RWPE2 (cell line): ENCODE measurements around the gene GATA5.

Experiments
- ATAC-seq: fragments of 200-7000 bp; cut with Tn5 transposase; 3 replicates; pipeline ENCODE4 v1.9.1; 2021; ENCODE audit warnings: low read depth
- DNase-seq: peaks from one replicate; pipeline ENCODE4 v3.0.0-alpha.2; 2020; ENCODE audit warnings: low spot score
- H3K27ac ChIP-seq: fragments of 450-650 bp; 2 replicates; pipeline ENCODE4 v1.5.1; 2017; ENCODE audit warnings: mild to moderate bottlenecking; ENCODE audit not compliant: poor library complexity, severe bottlenecking
- H3K27me3 ChIP-seq: fragments of 250-450 bp; sonication (Bioruptor Pico); 2 replicates; pipeline ENCODE4 v1.5.1; 2021; ENCODE audit warnings: mild to moderate bottlenecking, moderate library complexity; ENCODE audit not compliant: insufficient read depth, poor library complexity, severe bottlenecking
- H3K36me3 ChIP-seq: fragments of 250-450 bp; sonication (Bioruptor Pico); 2 replicates; pipeline ENCODE4 v1.5.1; 2020; ENCODE audit warnings: low read depth, mild to moderate bottlenecking, moderate library complexity
- H3K4me1 ChIP-seq: fragments of 250-450 bp; sonication (Bioruptor Pico); 2 replicates; pipeline ENCODE4 v1.5.1; 2021; ENCODE audit warnings: mild to moderate bottlenecking, moderate library complexity; ENCODE audit not compliant: insufficient read depth, poor library complexity, severe bottlenecking
- H3K4me3 ChIP-seq: fragments of 250-450 bp; sonication (Bioruptor Pico); 2 replicates; pipeline ENCODE4 v1.5.1; 2021; ENCODE audit warnings: mild to moderate bottlenecking, moderate library complexity; ENCODE audit not compliant: severe bottlenecking
- H3K9me3 ChIP-seq: fragments of 250-450 bp; sonication (Bioruptor Pico); 2 replicates; pipeline ENCODE4 v1.5.1; 2021; ENCODE audit warnings: mild to moderate bottlenecking, moderate library complexity; ENCODE audit not compliant: severe bottlenecking
- TF ChIP-seq, protein P1 (sequence below): fragments of 450-650 bp; IDR thresholded peaks from one replicate; pipeline ENCODE4 v1.5.1; 2017; ENCODE audit warnings: mild to moderate bottlenecking, moderate library complexity; ENCODE audit not compliant: poor library complexity, severe bottlenecking

The GATA5 gene

DNA sequence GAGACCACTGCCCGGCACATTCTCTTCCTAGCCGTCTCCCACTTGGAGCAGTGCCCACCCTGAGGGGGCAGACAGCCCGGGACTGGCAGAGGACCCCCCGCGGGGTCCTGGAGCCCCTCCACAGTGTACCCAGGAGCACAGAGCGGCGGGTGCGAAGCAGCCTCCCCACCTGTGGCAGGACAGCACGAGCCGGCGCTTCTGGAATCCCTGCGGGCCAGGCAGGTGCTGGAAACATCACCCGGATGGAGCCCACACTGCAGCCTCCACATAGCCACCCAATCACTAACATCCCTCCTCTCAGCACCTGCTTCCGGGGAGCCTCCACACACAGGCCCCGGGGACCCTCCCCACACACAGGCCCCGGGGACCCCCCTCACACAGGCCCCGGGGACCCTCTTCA lies 18.7 kb downstream of the GATA5 start:
- H3K4me1 ChIP-seq = no peaks in the 10 kb centered on the region
- TF ChIP-seq, protein P1, sequence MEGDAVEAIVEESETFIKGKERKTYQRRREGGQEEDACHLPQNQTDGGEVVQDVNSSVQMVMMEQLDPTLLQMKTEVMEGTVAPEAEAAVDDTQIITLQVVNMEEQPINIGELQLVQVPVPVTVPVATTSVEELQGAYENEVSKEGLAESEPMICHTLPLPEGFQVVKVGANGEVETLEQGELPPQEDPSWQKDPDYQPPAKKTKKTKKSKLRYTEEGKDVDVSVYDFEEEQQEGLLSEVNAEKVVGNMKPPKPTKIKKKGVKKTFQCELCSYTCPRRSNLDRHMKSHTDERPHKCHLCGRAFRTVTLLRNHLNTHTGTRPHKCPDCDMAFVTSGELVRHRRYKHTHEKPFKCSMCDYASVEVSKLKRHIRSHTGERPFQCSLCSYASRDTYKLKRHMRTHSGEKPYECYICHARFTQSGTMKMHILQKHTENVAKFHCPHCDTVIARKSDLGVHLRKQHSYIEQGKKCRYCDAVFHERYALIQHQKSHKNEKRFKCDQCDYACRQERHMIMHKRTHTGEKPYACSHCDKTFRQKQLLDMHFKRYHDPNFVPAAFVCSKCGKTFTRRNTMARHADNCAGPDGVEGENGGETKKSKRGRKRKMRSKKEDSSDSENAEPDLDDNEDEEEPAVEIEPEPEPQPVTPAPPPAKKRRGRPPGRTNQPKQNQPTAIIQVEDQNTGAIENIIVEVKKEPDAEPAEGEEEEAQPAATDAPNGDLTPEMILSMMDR = no peak
- no peak for DNase-seq

DNA sequence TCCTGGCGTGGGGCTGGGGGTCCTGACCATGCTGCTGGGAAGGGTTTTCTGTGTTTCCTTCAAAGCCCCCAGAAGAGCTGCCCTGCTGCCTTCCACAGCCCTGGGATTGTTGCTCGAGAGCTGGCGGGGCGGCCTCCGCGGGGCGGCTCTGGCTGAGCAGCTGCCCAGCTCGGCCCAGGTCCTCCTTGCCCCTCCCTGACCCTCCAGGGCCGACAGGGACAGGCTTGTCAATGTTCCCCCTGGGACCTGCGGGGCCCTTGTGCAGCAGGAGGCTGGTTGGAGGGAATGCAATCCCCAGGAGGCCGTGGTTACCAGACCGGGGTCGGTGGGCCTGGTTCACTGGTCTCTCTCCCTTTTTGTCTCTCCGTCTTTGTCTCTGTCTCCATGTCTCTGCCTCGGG lies 19.9 kb downstream of the GATA5 start:
- no peak overlapping the region for H3K27ac ChIP-seq
- peaks cover 21% of the 10 kb centered on the region for H3K27me3 ChIP-seq
- ATAC-seq (no peak), DNase-seq (no peak)
- TF ChIP-seq, protein P1 = no peak
- H3K36me3 ChIP-seq = no peaks in the 10 kb centered on the region
- H3K9me3 ChIP-seq = no peaks in the 10 kb centered on the region
- no peaks in the 10 kb centered on the region for H3K4me1 ChIP-seq
- no peak overlapping the region for H3K4me3 ChIP-seq

More for the DNA sequence above, 18.7 kb downstream of the GATA5 start:
- no peak overlapping the region for H3K27ac ChIP-seq
- ATAC-seq = no peak
- no peak overlapping the region for H3K4me3 ChIP-seq
- H3K9me3 ChIP-seq = no peaks in the 10 kb centered on the region
- H3K36me3 ChIP-seq = no peaks in the 10 kb centered on the region
- peaks cover 18% of the 10 kb centered on the region for H3K27me3 ChIP-seq

DNA sequence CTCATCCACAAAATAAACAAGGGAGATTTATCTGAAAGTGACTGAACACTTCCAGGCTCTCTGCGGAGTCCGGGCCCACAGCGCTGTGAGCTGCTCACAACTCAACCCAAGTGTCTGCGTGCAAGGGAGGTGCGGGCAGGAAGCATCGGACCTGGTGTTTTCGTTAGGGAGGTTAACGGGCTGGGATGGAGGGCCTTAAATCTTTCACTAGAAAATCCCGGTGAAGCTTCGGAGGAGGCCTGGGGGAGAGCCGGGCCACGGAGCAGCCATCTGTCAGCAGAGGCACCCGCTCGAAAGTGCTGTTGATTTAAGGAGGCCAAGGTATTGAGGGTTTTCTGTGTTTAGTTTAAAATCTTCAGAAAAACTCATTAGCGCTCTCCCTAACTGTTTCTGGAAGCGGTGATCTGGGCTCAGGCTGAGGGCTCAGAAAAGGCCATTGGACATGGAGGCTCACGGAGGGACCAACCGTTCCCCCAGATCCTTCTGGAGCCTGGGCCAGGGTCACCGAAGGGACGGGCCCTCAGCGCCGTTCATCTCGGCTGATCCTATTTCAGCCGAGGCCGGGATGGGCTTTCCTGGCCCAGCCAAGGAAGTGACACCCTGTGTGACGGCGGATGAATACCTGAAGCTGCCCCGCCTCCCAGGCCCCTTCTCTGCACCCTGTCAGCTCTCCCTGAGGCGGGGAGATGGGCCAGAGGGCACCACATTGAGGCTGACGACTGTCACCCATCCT lies 20.7 kb downstream of the GATA5 start:
- DNase-seq (no peak), ATAC-seq (no peak)
- H3K27ac ChIP-seq = no peak overlapping the region
- no peaks in the 10 kb centered on the region for H3K36me3 ChIP-seq
- H3K27me3 ChIP-seq = peaks cover 23% of the 10 kb centered on the region
- no peak overlapping the region for H3K4me3 ChIP-seq
- TF ChIP-seq, protein P1 = no peak
- no peaks in the 10 kb centered on the region for H3K9me3 ChIP-seq
- H3K4me1 ChIP-seq = no peaks in the 10 kb centered on the region

GRCh38 chr20:62453186-62453808 lies 22.5 kb downstream of the GATA5 start:
- H3K4me1 ChIP-seq = no peaks in the 10 kb centered on the region
- H3K4me3 ChIP-seq = no peak overlapping the region
- no peak for ATAC-seq
- H3K36me3 ChIP-seq = no peaks in the 10 kb centered on the region
- TF ChIP-seq, protein P1 = no peak
- H3K9me3 ChIP-seq = no peaks in the 10 kb centered on the region
- peaks cover 32% of the 10 kb centered on the region for H3K27me3 ChIP-seq
- DNase-seq = no peak
- H3K27ac ChIP-seq = no peak overlapping the region
